Activated T-helper 2 cell treated with anti-CD3 and anti-CD28 coated beads, Interferon-gamma antibody, Interleukin-2, Interleukin-4, amounts not matched to agents 10 μg/mL and 5 μg/mL and 100 μg/mL, durations not matched to agents 14 hours and 24 hours and 36 hours (primary cell): ENCODE results near the gene FAM72D. TPM values are rescaled to one million over a fixed set of nuclear protein-coding genes. Genes with fewer than 3 reads are reported as not detected.
"Not testable (repeated sequence)": the region's sequence is repeated elsewhere in the genome, so short reads cannot be mapped to it uniquely, and the experiment has no call there.

Source experiments
- DNase-seq: peaks from one replicate; pipeline ENCODE4 v3.0.0; 2021; ENCODE audit warnings: low spot score
- H3K27ac Mint-ChIP-seq: one replicate; pipeline ENCODE4 v1.8.0; 2021; ENCODE audit warnings: mixed read lengths
- H3K27me3 Mint-ChIP-seq: one replicate; pipeline ENCODE4 v1.8.0; 2021; ENCODE audit warnings: low read depth, mixed read lengths
- H3K36me3 Mint-ChIP-seq: one replicate; pipeline ENCODE4 v1.8.0; 2021; ENCODE audit warnings: low read depth, mixed read lengths
- H3K4me1 Mint-ChIP-seq: one replicate; pipeline ENCODE4 v1.8.0; 2021; ENCODE audit warnings: low read depth, mixed read lengths
- H3K4me3 Mint-ChIP-seq: one replicate; pipeline ENCODE4 v1.8.0; 2021; ENCODE audit warnings: low read depth, mild to moderate bottlenecking, moderate library complexity, mixed read lengths
- H3K9me3 Mint-ChIP-seq: one replicate; pipeline ENCODE4 v1.8.0; 2021; ENCODE audit warnings: mixed read lengths
- intact Hi-C: fragments of 100-400 bp; cut with micrococcal nuclease; formaldehyde crosslinking; loops from one replicate; pipeline ENCODE4 v1.15.1; 2023
- total RNA-seq: library from RNA; stranded (reverse); gene quantifications from 2 replicates; pipeline ENCODE4 v1.2.3, GENCODE V29; 2022

The FAM72D gene
- 6.7 and 7.9 TPM in 2 replicates for total RNA-seq

DNA sequence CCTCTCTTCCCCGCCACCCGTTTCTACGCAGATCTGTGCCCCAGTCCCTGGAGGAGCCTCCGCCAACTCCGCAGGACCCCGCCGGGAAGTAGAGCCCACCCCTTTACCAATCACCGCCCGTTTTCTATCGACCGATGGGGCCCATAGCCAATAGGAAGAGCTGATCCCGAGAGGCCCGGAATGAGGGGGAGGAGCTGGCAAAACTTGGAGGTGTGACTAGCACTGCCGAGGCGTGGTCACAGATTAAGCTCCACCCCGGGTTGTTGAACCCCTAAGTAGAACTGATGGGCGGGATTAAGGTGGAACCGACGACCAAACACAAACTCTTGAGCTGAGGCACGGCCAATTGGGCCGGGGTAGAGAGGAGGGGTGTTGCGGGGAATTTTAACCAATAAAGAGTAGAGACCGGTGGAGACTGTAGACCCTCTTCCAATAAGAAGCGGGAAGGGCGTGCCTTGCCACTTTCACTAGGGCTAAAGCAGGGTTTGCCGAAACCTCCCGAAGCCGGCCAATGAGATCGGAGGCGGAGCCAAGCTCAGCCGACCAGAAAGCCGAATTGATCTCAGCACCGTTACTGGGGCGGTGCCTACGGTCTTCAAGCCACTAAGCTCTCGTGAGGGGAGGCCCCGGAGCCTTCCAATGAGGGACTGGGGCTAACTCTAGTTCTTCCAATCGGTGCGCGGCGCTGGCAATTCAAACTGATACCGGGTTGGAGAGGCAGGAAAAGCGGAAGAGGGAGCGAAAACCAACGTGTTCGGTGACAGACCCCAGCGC lies at the start of gene FAM72D, which contains the start of gene SRGAP2B:
TSS of gene FAM72D (plus strand) at position 691 of the 774 bp plus-strand sequence. CDS start 874 bp downstream, outside the sequence.
TSS of gene SRGAP2B (minus strand) at position 45 of the 774 bp plus-strand sequence. CDS start 2,427 bp downstream, outside the sequence.
- DNase-seq, intact Hi-C loops, H3K9me3 Mint-ChIP-seq, H3K27ac Mint-ChIP-seq, H3K36me3 Mint-ChIP-seq, H3K4me1 Mint-ChIP-seq, H3K27me3 Mint-ChIP-seq: not testable (repeated sequence)
- H3K4me3 Mint-ChIP-seq = peak within 1 kb of the TSS; percentile 51

DNA sequence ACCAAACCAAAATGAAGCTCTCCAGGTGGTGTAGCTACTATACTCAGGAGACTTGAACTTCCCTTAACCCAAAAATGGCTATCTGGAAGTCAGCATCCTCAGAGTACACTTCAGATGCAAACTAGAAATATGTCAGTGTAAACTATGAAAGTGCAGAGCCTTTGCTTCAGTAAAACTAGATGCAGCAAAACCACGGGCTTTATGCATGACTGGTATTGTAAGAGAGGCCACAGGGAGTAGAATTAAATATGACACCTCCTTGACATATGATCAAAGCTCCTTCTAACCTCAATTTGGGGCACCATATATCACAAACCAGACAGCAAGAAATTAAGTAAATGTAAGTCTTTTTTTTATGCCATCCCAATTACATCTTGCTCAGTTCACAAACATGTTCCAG lies 48.2 kb upstream of the FAM72D start:
- H3K4me3 Mint-ChIP-seq, H3K36me3 Mint-ChIP-seq, DNase-seq, H3K9me3 Mint-ChIP-seq, H3K27ac Mint-ChIP-seq, H3K4me1 Mint-ChIP-seq, intact Hi-C loops, H3K27me3 Mint-ChIP-seq: not testable (repeated sequence)

DNA sequence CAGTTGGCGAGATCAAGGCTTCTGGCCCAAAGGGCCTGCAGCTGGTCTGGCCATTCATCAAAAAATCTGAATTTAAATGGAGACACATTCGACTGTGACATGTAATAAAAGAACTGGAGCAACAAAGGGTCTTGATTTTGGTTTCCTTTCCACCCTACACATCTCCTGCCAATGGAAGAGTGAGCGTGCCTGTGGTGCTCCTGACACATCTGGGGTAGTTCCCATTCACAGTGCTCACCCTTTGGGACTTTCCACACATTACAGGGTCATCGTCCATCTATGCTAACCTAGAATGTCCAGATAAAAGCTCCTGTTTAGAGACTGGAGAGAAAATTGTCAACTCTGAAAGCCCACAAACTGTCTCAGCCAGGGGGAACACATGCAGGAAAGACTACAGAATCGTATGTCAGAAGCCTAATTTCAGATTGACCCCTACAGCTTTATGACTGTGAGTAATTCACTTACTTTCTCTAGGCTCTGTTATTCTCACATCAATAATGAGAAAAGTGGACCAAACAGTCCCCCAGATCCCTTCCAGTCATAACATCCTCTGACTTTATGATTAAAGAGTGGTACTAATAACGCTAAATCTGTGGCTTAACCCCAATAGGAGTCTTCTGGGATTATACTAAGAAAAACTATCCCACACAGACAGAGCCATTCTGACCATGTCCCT lies 47.5 kb upstream of the FAM72D start:
- H3K27me3 Mint-ChIP-seq, H3K4me3 Mint-ChIP-seq, intact Hi-C loops, H3K4me1 Mint-ChIP-seq, H3K27ac Mint-ChIP-seq, H3K9me3 Mint-ChIP-seq, H3K36me3 Mint-ChIP-seq, DNase-seq: not testable (repeated sequence)

DNA sequence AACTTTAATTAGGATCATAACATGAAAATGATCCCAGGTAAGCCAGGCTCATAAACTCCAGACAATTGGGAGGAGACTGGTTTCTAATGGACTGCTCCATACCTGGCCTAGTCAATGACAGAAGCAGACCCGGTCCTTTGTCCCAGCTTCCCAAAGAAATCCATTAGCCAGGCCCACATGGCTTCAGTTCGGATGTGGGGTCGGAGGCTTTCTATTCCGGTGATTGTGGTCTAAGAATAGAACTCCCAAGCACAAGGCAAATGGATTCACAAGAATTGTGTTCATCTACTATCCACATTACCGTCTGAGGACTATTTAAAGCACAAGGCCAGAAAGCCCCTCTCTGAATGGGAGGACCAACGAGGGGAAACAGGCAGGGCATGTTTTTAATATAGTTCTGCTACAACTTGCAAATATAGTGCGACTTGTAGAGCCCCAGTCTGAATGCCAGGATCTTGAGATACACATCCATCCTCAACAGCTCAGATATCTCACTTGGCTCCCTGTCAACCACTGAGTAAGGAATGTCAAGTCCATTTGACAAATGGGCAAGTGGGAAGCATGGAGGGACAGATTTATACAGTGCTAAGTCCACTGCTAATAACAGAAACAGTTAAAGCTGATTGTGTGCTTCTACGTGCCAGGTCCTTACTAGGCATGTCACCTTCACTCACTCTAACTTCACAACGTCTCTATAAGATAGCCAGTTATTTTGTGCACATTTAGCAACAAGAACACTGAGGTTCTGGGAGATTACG lies 43.6 kb upstream of the FAM72D start:
- intact Hi-C loops, DNase-seq, H3K27ac Mint-ChIP-seq, H3K4me1 Mint-ChIP-seq, H3K36me3 Mint-ChIP-seq, H3K27me3 Mint-ChIP-seq, H3K9me3 Mint-ChIP-seq, H3K4me3 Mint-ChIP-seq: not testable (repeated sequence)

GRCh38 chr1:145053428-145053827 lies 42.3 kb upstream of the FAM72D start:
- H3K27ac Mint-ChIP-seq, H3K36me3 Mint-ChIP-seq, DNase-seq, intact Hi-C loops, H3K9me3 Mint-ChIP-seq, H3K4me3 Mint-ChIP-seq, H3K4me1 Mint-ChIP-seq, H3K27me3 Mint-ChIP-seq: not testable (repeated sequence)

- H3K9me3 Mint-ChIP-seq, intact Hi-C loops, H3K4me3 Mint-ChIP-seq, H3K27ac Mint-ChIP-seq, H3K27me3 Mint-ChIP-seq, H3K4me1 Mint-ChIP-seq, DNase-seq, H3K36me3 Mint-ChIP-seq: not testable (repeated sequence)
Measured at GRCh38 chr1:145055217-145055760, 40.5 kb upstream of the FAM72D start.

DNA sequence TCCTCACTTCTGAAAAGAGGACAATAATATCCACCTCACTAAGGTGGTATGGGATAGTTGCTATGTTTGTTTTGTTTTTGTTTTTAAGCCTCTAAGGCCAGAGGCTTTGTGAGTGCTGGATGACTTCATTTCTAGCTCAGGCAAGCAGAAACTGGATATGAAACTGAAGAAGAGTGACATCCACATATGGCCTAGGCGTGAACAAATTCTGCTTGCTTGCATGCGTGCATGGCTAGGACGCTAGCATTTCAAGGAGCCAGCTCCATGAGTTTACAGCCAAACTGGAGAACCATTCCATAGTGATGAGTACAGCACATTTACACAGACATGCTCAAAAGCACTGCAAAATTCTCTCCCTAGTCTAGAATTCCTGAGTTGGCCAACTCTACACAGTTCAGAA lies 37.6 kb upstream of the FAM72D start:
- H3K4me3 Mint-ChIP-seq, H3K9me3 Mint-ChIP-seq, H3K27me3 Mint-ChIP-seq, H3K36me3 Mint-ChIP-seq, intact Hi-C loops, DNase-seq, H3K27ac Mint-ChIP-seq, H3K4me1 Mint-ChIP-seq: not testable (repeated sequence)

- intact Hi-C loops, H3K27ac Mint-ChIP-seq, H3K36me3 Mint-ChIP-seq, DNase-seq, H3K4me1 Mint-ChIP-seq, H3K27me3 Mint-ChIP-seq, H3K4me3 Mint-ChIP-seq, H3K9me3 Mint-ChIP-seq: not testable (repeated sequence)
Measured at GRCh38 chr1:145063285-145063684, 32.5 kb upstream of the FAM72D start.

DNA sequence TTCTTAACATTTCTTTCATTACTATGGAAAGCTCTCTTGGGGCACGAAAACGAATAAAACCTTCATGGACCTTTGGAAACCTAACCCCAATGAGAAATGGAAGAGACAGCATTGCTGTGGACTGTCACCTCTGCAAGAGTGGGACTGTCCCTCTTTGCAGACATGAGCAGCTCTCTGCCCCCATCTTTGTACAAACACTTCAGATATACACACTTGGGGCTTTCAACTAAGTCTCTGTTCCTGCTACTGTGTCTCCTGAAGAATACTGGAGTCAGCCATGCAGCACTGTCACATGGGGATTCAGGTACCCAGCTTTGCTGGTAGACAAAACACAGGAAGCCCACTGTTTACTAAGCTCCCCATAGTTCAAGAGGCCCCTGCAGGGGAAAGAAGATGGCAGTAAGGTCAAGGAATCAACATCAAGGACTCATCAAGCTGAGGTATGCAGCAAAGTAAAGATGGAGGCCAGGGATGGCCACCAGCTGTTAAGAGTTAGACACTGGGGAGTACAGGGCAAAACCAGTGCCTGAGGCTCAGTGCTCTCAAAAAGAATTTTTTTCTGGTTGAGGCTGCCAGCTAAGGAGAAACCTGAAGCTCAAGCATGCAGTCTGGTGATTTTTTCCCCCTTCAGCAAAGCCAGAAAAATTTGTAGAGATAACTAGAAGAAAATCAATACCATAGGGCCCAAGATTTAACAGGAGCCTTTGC lies 31.7 kb upstream of the FAM72D start:
- DNase-seq, H3K36me3 Mint-ChIP-seq, intact Hi-C loops: not testable (repeated sequence)

DNA sequence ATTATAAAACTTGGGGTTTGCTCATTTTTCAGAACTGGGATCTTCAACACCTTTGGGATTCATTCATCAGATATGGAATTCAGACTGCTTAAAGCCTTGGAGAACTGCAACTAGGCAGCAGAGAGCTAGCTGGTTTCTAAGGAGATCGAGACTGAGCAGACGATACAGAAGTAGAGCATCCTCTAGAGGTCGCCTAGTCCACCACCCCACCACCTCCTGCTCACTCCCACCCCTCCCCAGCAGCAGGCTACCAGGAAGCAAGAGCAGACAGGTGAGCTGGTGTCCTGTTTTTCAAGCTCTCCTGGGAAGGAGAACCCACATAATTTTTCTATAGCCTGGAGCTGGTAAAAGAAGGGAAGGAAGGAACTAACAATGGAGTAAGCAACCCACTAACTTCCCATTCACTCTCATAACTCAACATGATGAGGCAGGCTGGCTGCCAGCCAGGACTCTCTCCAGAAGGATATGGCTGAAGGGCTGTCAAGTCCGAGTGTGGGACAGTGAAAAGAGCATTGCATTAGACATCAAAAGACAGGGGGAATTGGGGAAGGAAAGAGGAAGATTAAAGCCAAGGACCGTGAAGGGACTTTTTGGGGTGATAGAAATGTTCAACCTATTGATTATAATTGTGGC lies 30.5 kb upstream of the FAM72D start:
- intact Hi-C loops, H3K36me3 Mint-ChIP-seq, H3K9me3 Mint-ChIP-seq, H3K27ac Mint-ChIP-seq, H3K4me1 Mint-ChIP-seq, H3K27me3 Mint-ChIP-seq, H3K4me3 Mint-ChIP-seq, DNase-seq: not testable (repeated sequence)

More for the DNA sequence above, 31.7 kb upstream of the FAM72D start:
- not testable (repeated sequence) for H3K27ac Mint-ChIP-seq, H3K4me1 Mint-ChIP-seq, H3K27me3 Mint-ChIP-seq, H3K9me3 Mint-ChIP-seq, H3K4me3 Mint-ChIP-seq

GRCh38 chr1:145066486-145066885 lies 29.3 kb upstream of the FAM72D start:
- DNase-seq, H3K4me3 Mint-ChIP-seq, H3K9me3 Mint-ChIP-seq, H3K27me3 Mint-ChIP-seq, H3K27ac Mint-ChIP-seq, intact Hi-C loops, H3K36me3 Mint-ChIP-seq, H3K4me1 Mint-ChIP-seq: not testable (repeated sequence)

GRCh38 chr1:145071569-145071968 lies 24.2 kb upstream of the FAM72D start:
- H3K4me3 Mint-ChIP-seq, DNase-seq, H3K36me3 Mint-ChIP-seq, H3K27ac Mint-ChIP-seq, H3K27me3 Mint-ChIP-seq, intact Hi-C loops, H3K4me1 Mint-ChIP-seq, H3K9me3 Mint-ChIP-seq: not testable (repeated sequence)
